Esophagus squamous epithelium (tissue), 4 donors: ENCODE results near the gene DIO3.

Experiments
- CTCF ChIP-seq, 6 experiments: fragments of 450-650 bp in 4 of 6; fragments of 200-600 bp in 2 of 6; sonication (generic) in 2 of 6; IDR thresholded peaks; one replicate each; pipeline ENCODE4 v1.5.1; 2016 to 2019; ENCODE audit warnings: antibody characterized with exemption in 6 of 6, mild to moderate bottlenecking in 4 of 6, moderate library complexity in 4 of 6
- POLR2A ChIP-seq, 4 donors: fragments of 450-650 bp; IDR thresholded peaks; one replicate each; pipeline ENCODE4 v1.6.1; 2017; ENCODE audit warnings: antibody characterized with exemption in 4 of 4, mild to moderate bottlenecking in 4 of 4, moderate library complexity in 3 of 4

DNA sequence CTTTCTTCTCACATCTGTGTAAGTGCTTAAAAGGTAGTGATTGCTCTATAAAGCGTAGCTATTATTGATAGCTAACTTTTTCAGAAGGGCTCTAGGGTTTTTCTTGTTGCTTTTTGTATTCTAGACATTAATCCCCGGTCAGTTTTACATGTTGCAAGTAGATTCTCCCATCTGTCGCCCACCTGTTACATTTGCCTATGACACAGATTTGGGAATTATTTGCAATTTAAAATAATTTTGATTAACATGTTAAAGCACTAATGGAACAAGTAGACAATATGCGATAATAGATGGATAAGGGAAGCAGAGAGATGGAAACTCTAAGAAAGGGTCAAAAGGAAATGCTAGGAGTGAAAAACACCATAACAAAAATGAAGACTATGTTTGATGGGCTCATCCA lies 44.5 kb downstream of the DIO3 start:
- TF ChIP-seq CTCF (IDR thresholded peaks at IDR 0.05), result no peak
- TF ChIP-seq POLR2A (IDR thresholded peaks at IDR 0.05), result no peak
